Left lobe of liver (tissue), 2 donors: ENCODE measurements around the gene ATP5MG. TPM values are rescaled to one million over a fixed set of nuclear protein-coding genes. Genes with fewer than 3 reads are reported as not detected.
A peak's percentile ranks its signal among the peaks of the same experiment; 100 is the strongest.
"Not testable (repeated sequence)": the region's sequence is repeated elsewhere in the genome, so short reads cannot be mapped to it uniquely, and the experiment has no call there.

Experiments used
- ATAC-seq: fragments of 200-7000 bp; cut with Tn5 transposase; one replicate; pipeline ENCODE4 v1.9.1; 2020; ENCODE audit warnings: mild to moderate bottlenecking, moderate library complexity
- DNase-seq: peaks from one replicate; pipeline ENCODE4 v3.0.0-alpha.2; 2020; ENCODE audit warnings: low spot score
- total RNA-seq: library from RNA; stranded (reverse); gene quantifications from one replicate; pipeline ENCODE4 v1.2.1, GENCODE V29; 2021
- donor health status: DM: no; HTN: no; CAD: no; lungs with moderate emphysema.
- donor health status: DM: no; HTN: yes; CAD: no.

ATP5MG gene
- total RNA-seq, 1 donor from 2014 or later, result 94.9 TPM

DNA sequence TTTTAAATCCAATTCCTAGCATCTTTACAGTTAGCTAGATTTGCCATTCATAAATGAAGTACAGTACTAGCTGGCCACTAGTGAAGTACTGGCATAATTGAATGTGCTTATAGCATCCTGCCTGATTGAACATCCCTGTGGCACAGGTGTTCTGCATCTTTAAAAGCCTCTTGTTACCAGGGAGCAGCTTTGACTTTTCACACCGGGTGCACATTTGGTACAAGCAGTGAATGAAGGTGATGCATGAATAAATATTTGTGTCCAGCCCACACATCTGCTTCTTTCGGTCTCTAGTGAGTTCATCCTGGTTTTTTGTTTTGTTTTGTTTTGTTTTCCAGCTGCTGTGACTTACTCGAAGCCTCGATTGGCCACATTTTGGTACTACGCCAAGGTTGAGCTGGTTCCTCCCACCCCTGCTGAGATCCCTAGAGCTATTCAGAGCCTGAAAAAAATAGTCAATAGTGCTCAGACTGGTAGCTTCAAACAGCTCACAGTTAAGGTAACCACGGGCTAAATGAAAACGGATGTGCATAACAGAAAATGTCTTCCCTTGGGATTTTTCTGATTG lies 5.3 kb downstream of the ATP5MG start:
- ATAC-seq (no peak), DNase-seq (no peak)

- no peak for DNase-seq
- no peak for ATAC-seq
Observed at GRCh38 chr11:118410055-118410745, 8.8 kb downstream of the ATP5MG start.

DNA sequence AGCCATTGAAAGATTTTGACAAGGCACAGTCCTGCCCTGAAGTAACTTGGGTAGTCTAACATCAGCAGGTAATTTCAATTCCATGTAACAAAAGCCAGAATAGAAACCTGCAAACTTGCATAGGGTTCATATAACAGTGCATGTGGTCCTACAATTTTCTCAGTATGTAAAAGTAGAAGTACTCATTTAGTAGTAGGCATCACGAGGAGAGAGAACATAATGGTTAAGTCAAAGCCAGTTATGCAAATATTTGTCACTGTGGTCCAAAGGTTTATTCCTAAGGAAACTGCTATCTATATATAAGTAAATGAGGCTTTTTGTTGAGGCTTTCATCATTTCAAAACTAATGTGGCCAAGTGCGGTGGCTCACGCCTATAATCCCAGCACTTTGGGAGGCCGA lies 10.1 kb downstream of the ATP5MG start:
- DNase-seq (no peak), ATAC-seq (no peak)

GRCh38 chr11:118412921-118413320 lies 11.5 kb downstream of the ATP5MG start:
- DNase-seq (no peak), ATAC-seq (no peak)

DNA sequence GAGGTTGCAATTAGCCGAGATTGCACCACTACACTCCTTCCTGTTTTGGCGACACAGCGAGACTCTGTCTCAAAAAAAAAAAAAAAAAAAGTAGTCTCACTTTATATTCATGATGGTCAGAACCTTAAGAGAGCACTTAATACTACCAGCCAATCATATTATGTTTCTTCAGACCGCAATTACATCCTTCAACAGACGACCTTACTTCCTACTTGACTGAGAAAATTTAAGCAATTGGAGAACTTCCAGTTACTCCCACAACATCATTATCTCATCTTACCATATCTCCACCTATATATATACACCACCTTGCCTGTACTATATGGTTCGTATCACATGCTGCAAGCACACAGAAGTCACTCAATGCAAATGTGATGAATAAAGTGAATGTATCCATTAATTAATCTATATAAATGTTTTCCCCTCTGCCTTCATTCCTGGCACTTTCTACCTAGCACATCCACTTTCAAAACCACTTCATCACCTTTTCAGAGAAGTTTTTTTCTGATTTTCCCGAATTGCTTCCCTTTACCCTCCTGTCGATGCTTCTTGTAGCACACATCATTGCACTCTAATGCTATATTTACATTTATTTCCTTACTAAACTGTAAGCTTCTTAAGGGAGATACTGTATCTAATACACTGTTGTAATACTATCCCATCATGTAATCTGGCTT lies 13.8 kb downstream of the ATP5MG start:
- no peak for ATAC-seq
- DNase-seq, result no peak

DNA sequence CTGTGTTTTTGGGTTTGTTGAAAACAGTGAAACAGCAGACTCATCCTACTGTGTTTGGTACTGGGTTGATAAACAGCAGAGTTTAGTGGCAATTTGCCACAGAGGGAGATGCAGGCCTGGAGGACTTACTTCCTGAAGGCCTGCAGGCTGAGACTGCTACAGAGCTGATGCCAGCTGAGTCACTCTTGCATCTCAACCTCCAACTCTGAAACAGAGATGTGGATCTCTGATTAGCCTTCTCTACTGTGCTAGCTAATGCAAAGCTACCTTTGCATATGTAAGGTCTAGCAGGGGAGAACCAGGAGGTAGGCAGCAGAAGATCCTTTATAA lies 14.3 kb downstream of the ATP5MG start:
- no peak for DNase-seq
- no peak for ATAC-seq

DNA sequence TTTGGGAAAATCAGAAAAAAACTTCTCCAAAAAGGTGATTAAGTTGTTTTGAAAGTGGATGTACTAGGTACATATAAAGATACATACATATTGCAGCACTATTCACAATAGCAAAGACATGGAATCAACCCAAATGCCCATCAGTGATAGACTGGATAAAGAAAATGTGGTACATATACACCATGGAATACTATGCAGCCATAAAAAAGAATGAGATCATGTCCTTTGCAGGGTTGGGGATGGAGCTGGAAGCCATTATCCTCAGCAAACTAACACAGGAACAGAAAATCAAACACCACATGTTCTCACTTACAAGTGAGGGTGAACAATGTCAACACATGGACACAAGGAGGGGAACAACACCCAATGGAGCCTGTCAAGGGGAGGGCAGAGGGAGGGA lies 15.5 kb downstream of the ATP5MG start:
- not testable (repeated sequence) for DNase-seq, ATAC-seq

- DNase-seq, result no peak
- no peak for ATAC-seq
Observed at GRCh38 chr11:118417801-118418200, 16.4 kb downstream of the ATP5MG start.

DNA sequence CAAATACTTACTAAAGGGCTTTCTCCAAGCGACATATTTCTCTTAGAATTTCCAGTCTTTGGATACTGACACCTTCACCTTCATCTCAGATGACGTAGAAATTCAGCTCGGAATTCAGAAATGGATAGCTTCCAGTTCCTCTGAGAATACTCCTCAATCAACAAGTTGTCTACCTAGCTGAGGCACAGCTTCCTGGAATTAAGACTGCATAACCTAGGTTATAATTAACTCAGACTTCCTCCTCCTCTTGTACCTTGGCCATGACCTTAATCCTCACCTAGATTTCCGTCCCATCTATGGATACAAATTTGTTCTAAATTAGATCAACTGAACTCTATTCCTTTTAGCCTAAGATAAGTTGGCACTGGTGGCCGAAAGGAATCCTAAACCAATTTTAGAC lies 17.4 kb downstream of the ATP5MG start:
- no peak for DNase-seq
- no peak for ATAC-seq

DNA sequence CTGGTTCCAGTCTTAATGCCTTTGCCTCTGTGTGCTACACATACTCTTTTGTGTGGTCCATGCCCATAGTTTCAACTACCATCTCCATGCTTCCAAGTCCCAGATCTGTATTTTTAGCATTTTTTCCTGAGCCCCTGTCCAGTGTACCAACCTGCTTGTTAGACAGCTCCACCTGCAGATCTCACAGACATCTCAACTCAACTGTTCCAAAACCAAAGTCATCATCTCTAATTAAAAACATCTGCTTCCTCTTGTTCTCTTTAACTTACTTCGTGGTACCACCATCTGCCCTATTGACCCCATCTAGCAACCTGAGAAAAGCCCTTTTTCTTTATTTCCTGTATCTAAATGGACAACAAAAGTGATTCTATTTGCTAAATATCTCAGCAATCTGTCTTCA lies 26.3 kb downstream of the ATP5MG start:
- DNase-seq (no peak), ATAC-seq (no peak)

- ATAC-seq, result no peak
- no peak for DNase-seq
Observed at GRCh38 chr11:118430956-118431355, 29.6 kb downstream of the ATP5MG start.

DNA sequence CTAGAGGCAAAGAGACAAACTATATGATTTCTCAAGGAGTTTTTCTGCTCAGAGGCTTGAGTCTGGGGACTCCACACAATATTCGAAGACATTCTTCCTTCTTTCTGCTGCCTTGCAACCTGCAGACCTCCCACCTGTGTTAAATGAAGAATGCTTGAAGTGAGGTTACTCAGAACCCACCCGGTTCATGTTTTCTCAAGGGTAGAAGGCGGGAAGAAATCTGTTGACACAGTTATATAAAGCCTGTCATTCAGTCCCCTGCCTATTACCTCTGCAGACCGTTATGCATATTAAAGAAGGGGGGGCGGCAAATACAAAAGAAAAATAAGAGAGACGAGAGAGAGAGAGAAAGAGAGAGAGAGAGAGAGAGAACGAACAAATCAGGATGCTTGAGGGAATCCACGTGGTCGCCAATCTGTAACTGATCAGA lies 32.7 kb downstream of the ATP5MG start:
- no peak for ATAC-seq
- DNase-seq, result no peak

GRCh38 chr11:118434553-118435289 lies 33.3 kb downstream of the ATP5MG start:
- DNase-seq, result peak; percentile 51
- peak; percentile 2 for ATAC-seq

DNA sequence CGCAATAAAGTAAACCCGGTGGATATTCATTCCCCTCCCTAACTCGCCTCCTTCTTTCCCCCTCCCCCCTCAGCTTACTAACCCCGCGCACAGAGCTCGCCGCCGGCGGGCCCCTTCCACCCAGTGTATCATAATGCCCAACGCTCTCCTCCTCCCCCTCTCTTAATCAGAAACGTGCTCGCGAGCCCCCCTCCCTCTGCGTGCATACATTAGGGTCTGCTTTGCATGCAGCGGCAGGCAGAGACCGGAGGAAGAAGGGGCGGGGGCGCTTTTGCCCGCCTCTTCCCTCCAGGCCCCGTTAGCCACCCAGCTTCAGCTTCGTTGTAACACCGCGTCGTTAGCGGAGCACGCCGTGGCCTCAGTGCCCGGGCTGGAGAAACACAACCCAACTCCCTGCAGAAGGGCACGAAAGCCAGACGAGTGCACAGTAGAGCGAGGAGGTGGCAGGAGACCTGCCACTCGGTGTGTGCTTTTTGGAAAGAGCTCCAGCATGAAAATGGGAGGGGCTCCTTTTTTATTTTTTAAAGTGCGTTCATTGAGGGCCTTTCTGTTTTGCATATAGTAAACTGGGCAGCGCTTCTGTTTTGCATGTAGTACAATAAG lies 34.0 kb downstream of the ATP5MG start:
- DNase-seq (peak; percentile 66), ATAC-seq (peak; percentile 27)

DNA sequence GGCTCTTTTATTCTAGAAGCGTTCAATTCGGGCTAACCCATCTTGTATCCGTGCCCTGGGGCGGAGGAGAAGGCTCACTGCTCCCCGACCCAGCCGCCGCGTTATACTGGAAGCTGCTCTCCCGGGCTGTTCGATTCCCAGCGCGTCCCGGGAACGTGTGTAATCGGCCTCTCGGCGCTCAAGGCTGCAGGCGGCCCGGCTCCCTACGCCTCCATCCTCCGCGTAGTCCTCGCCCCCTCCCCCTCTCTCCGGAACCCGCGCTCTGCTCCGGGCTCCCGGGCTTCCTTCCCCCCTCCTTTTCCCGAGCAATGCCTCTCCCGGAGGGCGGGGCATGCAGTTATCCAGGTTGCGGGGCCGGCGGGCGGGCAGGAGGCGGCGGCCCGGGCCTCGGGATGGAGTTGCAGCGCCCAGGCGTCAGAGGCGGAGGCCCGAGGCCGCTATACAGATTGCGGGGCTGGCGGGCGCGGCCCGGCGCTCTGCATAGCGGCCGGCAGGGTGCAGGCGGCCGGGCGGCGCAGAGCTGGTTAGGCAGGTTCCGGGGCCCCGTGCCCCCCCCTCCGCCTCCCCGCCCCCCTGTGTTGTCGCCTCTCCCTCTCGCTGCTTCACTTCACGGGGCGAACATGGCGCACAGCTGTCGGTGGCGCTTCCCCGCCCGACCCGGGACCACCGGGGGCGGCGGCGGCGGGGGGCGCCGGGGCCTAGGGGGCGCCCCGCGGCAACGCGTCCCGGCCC lies 34.7 kb downstream of the ATP5MG start, which contains the start of gene KMT2A:
Gene KMT2A (plus strand): TSS at position 600 of the 732 bp plus-strand sequence. CDS start 21 bp downstream, at position 621.
- DNase-seq (peak; percentile 99), ATAC-seq (peak; percentile 89)

- DNase-seq, result peak; percentile 56
- no peak for ATAC-seq
Observed at GRCh38 chr11:118436639-118437207, 35.3 kb downstream of the ATP5MG start.

DNA sequence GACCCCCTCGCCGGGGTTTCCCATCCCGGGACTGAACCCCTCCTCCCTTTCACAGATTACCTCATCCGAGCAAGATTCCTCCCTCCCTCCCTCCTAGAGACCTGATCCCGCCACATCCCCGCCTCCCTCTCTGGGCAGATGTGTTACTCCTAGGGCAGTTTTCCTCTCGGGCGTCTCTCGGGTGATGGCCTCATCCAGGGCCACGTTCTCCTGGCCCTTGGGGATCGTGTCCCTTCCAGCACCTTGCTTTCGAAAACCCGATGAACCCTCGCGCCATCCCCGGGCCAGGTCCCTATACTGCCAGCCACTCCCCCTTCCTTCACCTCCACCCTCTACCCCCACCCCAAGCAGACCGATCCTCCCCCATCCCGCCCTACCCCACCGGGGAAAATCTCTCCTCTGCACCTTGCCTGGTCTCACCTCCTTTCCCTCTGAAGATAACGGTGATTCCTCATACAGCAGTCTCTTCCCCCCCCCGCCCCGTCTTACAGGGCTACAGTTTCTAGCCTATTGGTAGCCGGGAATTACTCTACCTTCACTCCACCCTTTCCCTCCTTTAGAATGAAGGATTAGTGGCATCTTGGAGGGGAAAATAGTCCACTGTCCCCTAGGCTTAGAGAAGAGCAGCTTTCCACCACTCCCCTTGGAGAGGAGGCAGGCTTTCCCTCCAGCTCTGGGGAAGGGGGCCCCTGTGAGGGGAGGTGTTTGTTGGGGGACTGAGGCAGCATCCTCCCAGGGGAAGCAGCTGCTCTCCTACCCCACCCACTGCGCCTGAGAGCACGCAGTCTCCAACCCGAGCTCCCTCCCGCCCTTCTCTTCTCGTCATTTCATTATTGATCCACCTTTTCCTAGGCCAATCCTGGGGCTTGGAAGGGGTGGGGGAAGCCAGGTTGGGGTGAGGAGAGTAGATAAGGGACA lies 36.1 kb downstream of the ATP5MG start:
- ATAC-seq, result peak; percentile 38
- peak; percentile 64 for DNase-seq

DNA sequence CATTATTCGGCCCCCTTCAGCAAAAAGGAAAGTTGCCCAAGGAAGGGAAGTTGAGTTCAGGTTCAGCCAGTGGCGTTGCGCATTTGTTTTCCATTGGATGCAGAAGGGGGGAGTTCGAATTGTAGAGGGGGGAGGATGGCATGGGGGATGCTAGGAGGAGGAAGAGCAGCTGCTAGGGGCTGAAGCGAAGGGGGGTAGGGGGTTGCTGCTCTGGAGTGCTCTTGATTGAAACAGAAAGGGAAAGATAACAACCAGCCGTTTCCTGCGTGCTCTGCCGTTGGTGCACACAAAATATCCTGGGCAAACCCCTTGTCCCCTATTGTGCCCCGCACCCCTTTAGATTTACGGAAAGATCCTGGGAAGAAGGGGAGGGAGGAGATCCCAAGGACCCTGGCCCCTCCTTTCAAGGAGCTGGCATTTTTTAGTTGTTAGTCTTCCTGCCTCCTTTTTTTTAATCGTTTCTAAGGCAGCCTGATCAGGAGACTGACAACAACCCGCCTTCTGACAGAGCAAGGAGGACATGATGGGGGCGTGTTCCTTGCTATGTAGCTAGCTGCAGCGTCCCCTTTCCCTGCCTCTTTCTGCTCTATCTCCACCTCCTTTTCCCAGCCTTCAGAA lies 37.0 kb downstream of the ATP5MG start:
- ATAC-seq, result no peak
- DNase-seq, result no peak

DNA sequence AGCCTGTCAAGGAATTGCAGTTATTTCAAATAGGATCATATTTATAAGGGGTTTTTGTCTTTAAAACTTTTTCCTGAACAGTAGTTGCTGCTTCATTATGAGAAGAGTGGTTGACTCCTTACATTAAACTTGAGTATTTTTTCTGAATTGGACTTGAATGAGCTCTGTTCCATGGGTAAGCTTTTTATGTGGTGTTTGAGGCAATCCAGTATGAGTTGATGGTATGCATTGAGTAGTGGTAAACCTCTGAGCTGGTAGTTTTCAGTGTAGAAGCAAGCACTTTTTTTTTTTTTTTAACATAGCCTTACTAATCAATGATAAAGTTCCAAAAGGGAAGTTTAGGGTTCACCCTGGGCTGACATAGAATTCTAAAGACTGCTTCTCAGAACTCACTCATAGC lies 38.2 kb downstream of the ATP5MG start:
- no peak for ATAC-seq

More for the DNA sequence above, 38.2 kb downstream of the ATP5MG start:
- no peak for DNase-seq
